HepG2 (cell line): ENCODE results near the gene NKAIN4. TPM values are rescaled to one million over a fixed set of nuclear protein-coding genes. Genes with fewer than 3 reads are reported as not detected.

Experiments
- ATAC-seq: fragments of 200-7000 bp; cut with Tn5 transposase; 3 replicates; pipeline ENCODE4 v1.9.1; 2020; ENCODE audit warnings: mild to moderate bottlenecking, moderate library complexity
- BruUV-seq: library from RNA; stranded (reverse); fragments of 400-500 nt; replicated peaks from 2 replicates; lab custom pipeline; 2021; lab: Mats Ljungman, UMichigan
- CTCF ChIA-PET: fragments of 300-600 bp; formaldehyde crosslinking; extraction: SDS; loops from one replicate; lab custom pipeline; 2021; ENCODE audit warnings: low total read pairs, inconsistent platforms, low intra/inter-chr PET ratio; lab: Yijun Ruan, JAX
- POLR2A ChIA-PET: fragments of 350-600 bp; sonication (Branson Sonifier 250); formaldehyde crosslinking; loops from one replicate; lab custom pipeline; 2020; ENCODE audit warnings: antibody characterized with exemption, inconsistent platforms; lab: Yijun Ruan, JAX
- DNase-seq: peaks from one replicate; pipeline ENCODE4 v3.0.0-alpha.2; 2015; ENCODE audit warnings: low spot score
- FAIRE-seq: peaks from 3 replicates; lab custom pipeline; 2011; peaks lifted over from hg19 to GRCh38; lab: Jason Lieb, UNC
- H2AFZ ChIP-seq: one replicate; pipeline ENCODE4 v1.6.1; 2011; ENCODE audit warnings: low read length, inconsistent platforms
- H3K27ac ChIP-seq: fragments of 300-600 bp; 3 replicates; pipeline ENCODE4 v1.8.0; 2011; ENCODE audit warnings: mixed run types, mild to moderate bottlenecking, mixed read lengths, low read length, inconsistent platforms; ENCODE audit not compliant: insufficient read depth; ENCODE audit errors: extremely low read length
- H3K27me3 ChIP-seq, 2 experiments: fragments of 200-600 bp in 1 of 2; 2 replicates in 1 of 2; 3 replicates in 1 of 2; pipeline versions ENCODE4 v1.6.0 to v1.8.0; 2011; ENCODE audit warnings: low read length in 2 of 2, mild to moderate bottlenecking in 2 of 2, moderate library complexity in 2 of 2, inconsistent platforms in 1 of 2; ENCODE audit not compliant: insufficient read depth in 2 of 2, control insufficient read depth in 1 of 2
- H3K36me3 ChIP-seq, 2 experiments: fragments of 200-600 bp in 1 of 2; replicated peaks in 1 of 2; 2 replicates in 1 of 2; 3 replicates in 1 of 2; pipeline versions ENCODE4 v1.5.1 to v1.8.0; 2011; ENCODE audit warnings: low read length in 2 of 2, inconsistent platforms in 1 of 2; ENCODE audit not compliant: insufficient read depth in 2 of 2, control insufficient read depth in 1 of 2
- H3K4me1 ChIP-seq: 2 replicates; pipeline ENCODE4 v1.5.1; 2012; ENCODE audit warnings: low read length, inconsistent platforms; ENCODE audit not compliant: insufficient read depth
- H3K4me2 ChIP-seq: 2 replicates; pipeline ENCODE4 v1.6.0; 2011; ENCODE audit warnings: low read depth, low read length, inconsistent platforms
- H3K4me3 ChIP-seq, 3 experiments: fragments of 200-600 bp in 1 of 3; sonication (generic), shearing (Covaris generic) in 1 of 3; replicated peaks in 1 of 3; 2 replicates each; pipeline ENCODE4 v1.5.1; 2011 to 2016; ENCODE audit warnings: low read length in 3 of 3, inconsistent platforms in 2 of 3, low read depth in 2 of 3, mild to moderate bottlenecking in 2 of 3, control low read depth in 1 of 3, mixed read lengths in 1 of 3; ENCODE audit not compliant: insufficient read depth in 1 of 3
- H3K79me2 ChIP-seq: one replicate; pipeline ENCODE4 v1.6.1; 2011; ENCODE audit warnings: low read length, inconsistent platforms; ENCODE audit not compliant: insufficient read depth
- H3K9ac ChIP-seq: 2 replicates; pipeline ENCODE4 v1.6.0; 2011; ENCODE audit warnings: mild to moderate bottlenecking, low read depth, low read length, inconsistent platforms; ENCODE audit not compliant: insufficient read depth
- H3K9me3 ChIP-seq: 2 replicates; pipeline ENCODE4 v1.5.1; 2012; ENCODE audit warnings: mild to moderate bottlenecking, low read length
- H4K20me1 ChIP-seq: 2 replicates; pipeline ENCODE4 v1.6.0; 2011; ENCODE audit warnings: inconsistent platforms, mild to moderate bottlenecking, low read length, moderate library complexity; ENCODE audit not compliant: insufficient read depth
- AGO2 ChIP-seq: fragments of 200-400 bp; formaldehyde crosslinking; optimal IDR thresholded peaks from 2 replicates; pipeline ENCODE3; 2017; ENCODE audit warnings: mild to moderate bottlenecking, low read depth, low read length, moderate library complexity
- HES4 ChIP-seq: sonication (generic); formaldehyde crosslinking; IDR thresholded peaks from 2 replicates; pipeline ENCODE4 v1.9.0; 2021; ENCODE audit warnings: mild to moderate bottlenecking, missing genetic modification reagents, borderline replicate concordance
- MTA1 ChIP-seq: sonication (generic); formaldehyde crosslinking; IDR thresholded peaks from 2 replicates; pipeline ENCODE4 v1.4.0; 2020; ENCODE audit warnings: missing genetic modification reagents, mild to moderate bottlenecking, borderline replicate concordance
- MZF1 ChIP-seq: sonication (generic); formaldehyde crosslinking; IDR thresholded peaks from 2 replicates; pipeline ENCODE4 v1.8.1; 2023; ENCODE audit warnings: mild to moderate bottlenecking, missing genetic modification reagents, borderline replicate concordance
- NFYB ChIP-seq: sonication (generic); formaldehyde crosslinking; IDR thresholded peaks from 2 replicates; pipeline ENCODE4 v1.4.0; 2020; ENCODE audit warnings: missing genetic modification reagents
- RFXAP ChIP-seq: sonication (generic); formaldehyde crosslinking; IDR thresholded peaks from 2 replicates; pipeline ENCODE4 v1.4.0; 2020; ENCODE audit warnings: missing genetic modification reagents, borderline replicate concordance
- ZBTB21 ChIP-seq: sonication (generic); formaldehyde crosslinking; IDR thresholded peaks from 2 replicates; pipeline ENCODE4 v1.4.0; 2020; ENCODE audit warnings: missing genetic modification reagents
- ZBTB38 ChIP-seq: sonication (generic); formaldehyde crosslinking; IDR thresholded peaks from 2 replicates; pipeline ENCODE4 v1.5.1; 2020; ENCODE audit warnings: mild to moderate bottlenecking, missing genetic modification reagents
- ZBTB7A ChIP-seq: sonication (generic); formaldehyde crosslinking; IDR thresholded peaks from 2 replicates; pipeline ENCODE4 v1.8.0; 2022; ENCODE audit warnings: mild to moderate bottlenecking, missing genetic modification reagents
- ZNF501 ChIP-seq: sonication (generic); formaldehyde crosslinking; IDR thresholded peaks from 2 replicates; pipeline ENCODE4 v1.5.1; 2020; ENCODE audit warnings: mild to moderate bottlenecking, moderate library complexity, missing genetic modification reagents
- ZNF550 ChIP-seq: sonication (generic); formaldehyde crosslinking; IDR thresholded peaks from 2 replicates; pipeline ENCODE4 v1.4.0; 2020; ENCODE audit warnings: mild to moderate bottlenecking, missing genetic modification reagents, borderline replicate concordance
- ZNF777 ChIP-seq: sonication (generic); formaldehyde crosslinking; IDR thresholded peaks from 2 replicates; pipeline ENCODE4 v1.4.0; 2020; ENCODE audit warnings: missing genetic modification reagents
- ZNF839 ChIP-seq: sonication (generic); formaldehyde crosslinking; IDR thresholded peaks from 2 replicates; pipeline ENCODE4 v1.4.0; 2020; ENCODE audit warnings: missing genetic modification reagents, mild to moderate bottlenecking, borderline replicate concordance
- WGBS: methylation state at CpG from one replicate; pipeline ENCODE4 v1.1.6; 2017; ENCODE audit warnings: low lambda C conversion rate; 5-methylcytosine and 5-hydroxymethylcytosine counted together
- in situ Hi-C: cut with HindIII; loops from 2 replicates; pipeline ENCODE4 v1.10.0; 2017; ENCODE audit warnings: low pct_unique_long_range_greater_than_20kb; ENCODE audit not compliant: extremely low pct_ligation_motif_present
- intact Hi-C: fragments of 100-400 bp; cut with micrococcal nuclease; formaldehyde crosslinking; loops from one replicate; pipeline ENCODE4 v1.10.0; 2022; ENCODE audit not compliant: unreplicated experiment
- polyA plus RNA-seq, 8 experiments: library from polyadenylated mRNA; depleted of rRNA in 3 of 8; stranded (reverse) in 7 of 8; unstranded in 1 of 8; fragments of >200 nt; fragmentation: Illumina TruSeq in 4 of 8; extraction: Trizol in 4 of 8; gene quantifications; 2 replicates each; pipeline versions ENCODE4 v1.2.1 to v1.2.3, GENCODE V29; 2011 to 2016; ENCODE audit warnings: low read depth in 4 of 8, missing spikeins in 1 of 8, mixed read lengths in 1 of 8; ENCODE audit not compliant: insufficient read depth in 1 of 8
- total RNA-seq, 5 experiments: library from RNA; depleted of rRNA; stranded (reverse); fragments of >200 nt; fragmentation: Illumina TruSeq; extraction: Trizol; gene quantifications; 2 replicates each; pipeline ENCODE4 v1.2.3, GENCODE V29; 2016; ENCODE audit warnings: low read depth in 1 of 5
- TF ChIP-seq, protein P1 (sequence below): sonication (generic); formaldehyde crosslinking; IDR thresholded peaks from 2 replicates; pipeline ENCODE4 v1.4.0; 2020; ENCODE audit warnings: mild to moderate bottlenecking, missing genetic modification reagents, borderline replicate concordance
- TF ChIP-seq, protein P2 (sequence below): sonication (generic); formaldehyde crosslinking; IDR thresholded peaks from 2 replicates; pipeline ENCODE4 v1.4.0; 2020; ENCODE audit warnings: missing genetic modification reagents

The NKAIN4 gene
- total and polyA plus RNA-seq, 2 of the 13 experiments (the other 11 are each of a cell fraction or from before 2014, with no cell fraction given), result not detected

DNA sequence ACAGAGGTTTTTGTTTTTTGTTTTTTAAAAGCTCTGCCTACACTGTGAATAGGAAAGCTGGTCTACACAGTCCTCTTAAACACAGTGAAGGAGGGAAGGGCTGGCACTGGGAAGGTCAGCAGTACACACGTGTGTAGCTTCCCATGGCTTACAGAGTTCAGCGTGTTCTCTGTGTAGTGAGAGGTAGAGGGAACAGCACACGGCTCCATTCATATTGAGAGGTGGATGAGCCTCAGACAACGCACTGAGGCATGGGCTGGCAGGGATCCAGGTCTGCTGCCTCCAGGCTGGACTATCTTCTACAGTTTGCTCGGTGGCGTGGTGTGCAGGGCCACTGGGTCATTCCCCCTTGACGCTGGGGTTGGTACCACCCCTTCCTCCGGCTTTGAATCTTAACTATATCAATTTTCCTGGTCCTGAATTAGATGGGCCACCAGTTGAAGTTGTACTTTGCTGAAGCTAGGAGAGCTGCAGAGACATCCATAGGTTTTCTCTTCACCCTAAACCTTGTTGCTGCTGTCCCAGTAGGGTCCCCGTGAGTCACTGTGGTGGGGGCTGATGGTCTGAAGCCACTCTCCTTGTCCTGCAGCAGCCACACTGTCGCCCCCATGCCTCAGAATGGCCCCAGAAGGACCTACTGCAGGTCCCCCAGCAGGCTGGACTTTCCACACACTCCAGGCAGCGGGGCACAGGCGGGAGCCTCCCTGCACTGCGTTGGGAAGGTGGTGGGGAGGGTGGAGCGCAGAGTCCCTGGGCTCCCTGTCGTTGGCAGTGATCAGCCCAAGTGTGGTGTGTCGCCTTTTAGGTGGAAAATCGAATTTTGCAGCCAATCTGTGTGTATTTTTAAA, 20.3 kb upstream of the NKAIN4 start:
- ChIA-PET CTCF (no interaction called here), POLR2A (no interaction called here)
- Histone ChIP-seq H4K20me1 (peaks cover 33% of the 10 kb centered on the region), H3K4me2 (peak overlapping the region; percentile 92), H3K79me2 (peaks cover 41% of the 10 kb centered on the region), H2AFZ (no peak overlapping the region), H3K36me3 (peaks cover 38 to 45% of the 10 kb centered on the region in 2 experiments), H3K27me3 (no peaks in the 10 kb centered on the region; a peak in 1 of 5 replicates), H3K4me1 (peaks cover 21% of the 10 kb centered on the region), H3K27ac (peak overlapping the region; percentile 28), H3K4me3 (peak overlapping the region in 2 of 3 experiments; percentile 41 to 99; a peak in 4 of 6 replicates), H3K9me3 (no peaks in the 10 kb centered on the region), H3K9ac (peak overlapping the region; percentile 58)
- DNase-seq, result no peak
- FAIRE-seq, result no peak
- no peak for ATAC-seq
- intact Hi-C loops (no loop called here), in situ Hi-C loops (no loop called here)
- 81% methylated on average over 14 of the region's 17 CpGs for WGBS
- BruUV-seq, result no TSS peak
- TF ChIP-seq RFXAP (CRISPR knock-in tag) (0 out of 2 replicates have a peak, but pooled peaks have one; percentile 14), ZBTB21 (no peak), AGO2 (peak; percentile 19), MTA1 (CRISPR knock-in tag) (peak; percentile 34; the same call in 1 of the 2 replicates), ZNF777 (CRISPR knock-in tag) (0 out of 2 replicates have a peak, but pooled peaks have one; percentile 2), MZF1 (CRISPR knock-in tag) (0 out of 2 replicates have a peak, but pooled peaks have one; percentile 81), NFYB (CRISPR knock-in tag) (no peak), HES4 (CRISPR knock-in tag) (peak; percentile 18; the same call in 1 of the 2 replicates), ZNF839 (CRISPR knock-in tag) (no peak), ZBTB38 (peak; percentile 45; the same call in 1 of the 2 replicates), ZNF501 (CRISPR knock-in tag) (peak; percentile 57; the same call in 1 of the 2 replicates), ZNF550 (CRISPR knock-in tag) (0 out of 2 replicates have a peak, but pooled peaks have one; percentile 63), ZBTB7A (CRISPR knock-in tag) (peak; percentile 19; the same call in 1 of the 2 replicates)
- TF ChIP-seq, protein P1, sequence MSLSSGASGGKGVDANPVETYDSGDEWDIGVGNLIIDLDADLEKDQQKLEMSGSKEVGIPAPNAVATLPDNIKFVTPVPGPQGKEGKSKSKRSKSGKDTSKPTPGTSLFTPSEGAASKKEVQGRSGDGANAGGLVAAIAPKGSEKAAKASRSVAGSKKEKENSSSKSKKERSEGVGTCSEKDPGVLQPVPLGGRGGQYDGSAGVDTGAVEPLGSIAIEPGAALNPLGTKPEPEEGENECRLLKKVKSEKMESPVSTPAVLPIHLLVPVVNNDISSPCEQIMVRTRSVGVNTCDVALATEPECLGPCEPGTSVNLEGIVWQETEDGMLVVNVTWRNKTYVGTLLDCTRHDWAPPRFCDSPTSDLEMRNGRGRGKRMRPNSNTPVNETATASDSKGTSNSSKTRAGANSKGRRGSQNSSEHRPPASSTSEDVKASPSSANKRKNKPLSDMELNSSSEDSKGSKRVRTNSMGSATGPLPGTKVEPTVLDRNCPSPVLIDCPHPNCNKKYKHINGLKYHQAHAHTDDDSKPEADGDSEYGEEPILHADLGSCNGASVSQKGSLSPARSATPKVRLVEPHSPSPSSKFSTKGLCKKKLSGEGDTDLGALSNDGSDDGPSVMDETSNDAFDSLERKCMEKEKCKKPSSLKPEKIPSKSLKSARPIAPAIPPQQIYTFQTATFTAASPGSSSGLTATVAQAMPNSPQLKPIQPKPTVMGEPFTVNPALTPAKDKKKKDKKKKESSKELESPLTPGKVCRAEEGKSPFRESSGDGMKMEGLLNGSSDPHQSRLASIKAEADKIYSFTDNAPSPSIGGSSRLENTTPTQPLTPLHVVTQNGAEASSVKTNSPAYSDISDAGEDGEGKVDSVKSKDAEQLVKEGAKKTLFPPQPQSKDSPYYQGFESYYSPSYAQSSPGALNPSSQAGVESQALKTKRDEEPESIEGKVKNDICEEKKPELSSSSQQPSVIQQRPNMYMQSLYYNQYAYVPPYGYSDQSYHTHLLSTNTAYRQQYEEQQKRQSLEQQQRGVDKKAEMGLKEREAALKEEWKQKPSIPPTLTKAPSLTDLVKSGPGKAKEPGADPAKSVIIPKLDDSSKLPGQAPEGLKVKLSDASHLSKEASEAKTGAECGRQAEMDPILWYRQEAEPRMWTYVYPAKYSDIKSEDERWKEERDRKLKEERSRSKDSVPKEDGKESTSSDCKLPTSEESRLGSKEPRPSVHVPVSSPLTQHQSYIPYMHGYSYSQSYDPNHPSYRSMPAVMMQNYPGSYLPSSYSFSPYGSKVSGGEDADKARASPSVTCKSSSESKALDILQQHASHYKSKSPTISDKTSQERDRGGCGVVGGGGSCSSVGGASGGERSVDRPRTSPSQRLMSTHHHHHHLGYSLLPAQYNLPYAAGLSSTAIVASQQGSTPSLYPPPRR (CRISPR knock-in tag), result no peak
- TF ChIP-seq, protein P2, sequence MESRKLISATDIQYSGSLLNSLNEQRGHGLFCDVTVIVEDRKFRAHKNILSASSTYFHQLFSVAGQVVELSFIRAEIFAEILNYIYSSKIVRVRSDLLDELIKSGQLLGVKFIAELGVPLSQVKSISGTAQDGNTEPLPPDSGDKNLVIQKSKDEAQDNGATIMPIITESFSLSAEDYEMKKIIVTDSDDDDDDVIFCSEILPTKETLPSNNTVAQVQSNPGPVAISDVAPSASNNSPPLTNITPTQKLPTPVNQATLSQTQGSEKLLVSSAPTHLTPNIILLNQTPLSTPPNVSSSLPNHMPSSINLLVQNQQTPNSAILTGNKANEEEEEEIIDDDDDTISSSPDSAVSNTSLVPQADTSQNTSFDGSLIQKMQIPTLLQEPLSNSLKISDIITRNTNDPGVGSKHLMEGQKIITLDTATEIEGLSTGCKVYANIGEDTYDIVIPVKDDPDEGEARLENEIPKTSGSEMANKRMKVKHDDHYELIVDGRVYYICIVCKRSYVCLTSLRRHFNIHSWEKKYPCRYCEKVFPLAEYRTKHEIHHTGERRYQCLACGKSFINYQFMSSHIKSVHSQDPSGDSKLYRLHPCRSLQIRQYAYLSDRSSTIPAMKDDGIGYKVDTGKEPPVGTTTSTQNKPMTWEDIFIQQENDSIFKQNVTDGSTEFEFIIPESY (CRISPR knock-in tag), result peak; percentile 79
